IMR-90 (cell line): ENCODE measurements around the gene GPX1. TPM values are rescaled to one million over a fixed set of nuclear protein-coding genes. Genes with fewer than 3 reads are reported as not detected.
A peak's percentile ranks its signal among the peaks of the same experiment; 100 is the strongest.
"Not testable (repeated sequence)": the region's sequence is repeated elsewhere in the genome, so short reads cannot be mapped to it uniquely, and the experiment has no call there.

Experiments used
- ATAC-seq: fragments of 200-7000 bp; cut with Tn5 transposase; 2 replicates; pipeline ENCODE4 v1.9.1; 2020; ENCODE audit warnings: low read depth, mild to moderate bottlenecking, moderate library complexity
- BruUV-seq: library from RNA; stranded (reverse); fragments of 400-500 nt; replicated peaks from 2 replicates; lab custom pipeline; 2021; lab: Mats Ljungman, UMichigan
- CTCF ChIA-PET: fragments of 300-600 bp; formaldehyde crosslinking; extraction: SDS; loops from one replicate; lab custom pipeline; 2021; ENCODE audit warnings: antibody characterized with exemption; lab: Yijun Ruan, JAX
- POLR2A ChIA-PET: fragments of 300-600 bp; sonication (Branson Sonifier 250); formaldehyde crosslinking; loops from one replicate; lab custom pipeline; 2022; ENCODE audit warnings: antibody characterized with exemption; ENCODE audit not compliant: unreplicated experiment; lab: Charles Lee
- DNase-seq: peaks from one replicate; pipeline ENCODE4 v3.0.0; 2013
- H2AFZ ChIP-seq: replicated peaks from 2 replicates; pipeline ENCODE3; 2013; ENCODE audit warnings: low read length, mild to moderate bottlenecking; ENCODE audit not compliant: poor library complexity
- H2AK5ac ChIP-seq: 2 replicates; pipeline ENCODE4 v1.6.1; 2013; ENCODE audit warnings: low read depth, low read length, inconsistent platforms
- H2AK9ac ChIP-seq: replicated peaks from 2 replicates; pipeline ENCODE3; 2013; ENCODE audit warnings: mild to moderate bottlenecking, low read depth, low read length, moderate library complexity; ENCODE audit not compliant: poor library complexity
- H2BK120ac ChIP-seq: 2 replicates; pipeline ENCODE4 v1.6.1; 2013; ENCODE audit warnings: low read depth, low read length, inconsistent platforms
- H2BK15ac ChIP-seq: 3 replicates; pipeline ENCODE4 v1.6.1; 2013; ENCODE audit warnings: low read depth, low read length, inconsistent platforms
- H2BK20ac ChIP-seq: 2 replicates; pipeline ENCODE4 v1.6.1; 2013; ENCODE audit warnings: low read depth, mild to moderate bottlenecking, inconsistent platforms, low read length, moderate library complexity
- H2BK5ac ChIP-seq: 2 replicates; pipeline ENCODE4 v1.6.1; 2013; ENCODE audit warnings: mild to moderate bottlenecking, low read depth, low read length, inconsistent platforms; ENCODE audit not compliant: poor library complexity, severe bottlenecking
- H3K14ac ChIP-seq: replicated peaks from 2 replicates; pipeline ENCODE4 v1.6.1; 2013; ENCODE audit warnings: low read depth, low read length, inconsistent platforms
- H3K18ac ChIP-seq: 2 replicates; pipeline ENCODE4 v1.6.1; 2013; ENCODE audit warnings: low read depth, low read length, control low read depth
- H3K23ac ChIP-seq: 2 replicates; pipeline ENCODE4 v1.6.1; 2013; ENCODE audit warnings: low read depth, low read length, inconsistent platforms
- H3K27ac ChIP-seq: 2 replicates; pipeline ENCODE4 v1.5.1; 2013; ENCODE audit warnings: mild to moderate bottlenecking, control low read depth, low read length; ENCODE audit not compliant: insufficient read depth
- H3K27me3 ChIP-seq: 2 replicates; pipeline ENCODE4 v1.6.1; 2013; ENCODE audit warnings: low read length; ENCODE audit not compliant: control insufficient read depth, insufficient read depth
- H3K36me3 ChIP-seq: 2 replicates; pipeline ENCODE4 v1.6.1; 2013; ENCODE audit warnings: low read length, mixed read lengths; ENCODE audit not compliant: control insufficient read depth, insufficient read depth
- H3K4ac ChIP-seq: 2 replicates; pipeline ENCODE4 v1.6.1; 2013; ENCODE audit warnings: low read depth, low read length, inconsistent platforms
- H3K4me1 ChIP-seq: 2 replicates; pipeline ENCODE4 v1.6.1; 2013; ENCODE audit warnings: low read length, mixed read lengths; ENCODE audit not compliant: control insufficient read depth, insufficient read depth
- H3K4me2 ChIP-seq: 2 replicates; pipeline ENCODE4 v1.6.1; 2013; ENCODE audit warnings: low read depth, mild to moderate bottlenecking, control low read depth, low read length, moderate library complexity
- H3K4me3 ChIP-seq: 2 replicates; pipeline ENCODE4 v1.5.1; 2013; ENCODE audit warnings: low read depth, mild to moderate bottlenecking, control low read depth, low read length, moderate library complexity; ENCODE audit not compliant: insufficient read depth
- H3K56ac ChIP-seq: 2 replicates; pipeline ENCODE4 v1.6.1; 2013; ENCODE audit warnings: low read length, inconsistent platforms; ENCODE audit not compliant: insufficient read depth; ENCODE audit errors: extremely low read depth
- H3K79me1 ChIP-seq, 2 experiments: 2 replicates each; pipeline ENCODE4 v1.6.1; 2013; ENCODE audit warnings: low read length in 2 of 2, inconsistent platforms in 1 of 2, low read depth in 1 of 2
- H3K9ac ChIP-seq: 2 replicates; pipeline ENCODE4 v1.6.1; 2013; ENCODE audit warnings: low read depth, low read length, control low read depth
- H3K9me1 ChIP-seq: 2 replicates; pipeline ENCODE4 v1.6.1; 2013; ENCODE audit warnings: low read length, inconsistent platforms; ENCODE audit not compliant: insufficient read depth
- H3K9me3 ChIP-seq: 2 replicates; pipeline ENCODE4 v1.6.1; 2013; ENCODE audit warnings: low read length; ENCODE audit not compliant: control insufficient read depth, insufficient read depth
- H4K20me1 ChIP-seq: 2 replicates; pipeline ENCODE4 v1.6.1; 2013; ENCODE audit warnings: low read length, inconsistent platforms; ENCODE audit not compliant: insufficient read depth
- H4K5ac ChIP-seq: 2 replicates; pipeline ENCODE4 v1.6.1; 2013; ENCODE audit warnings: mild to moderate bottlenecking, low read depth, low read length, control low read depth
- H4K8ac ChIP-seq, 2 experiments: 2 replicates each; pipeline ENCODE4 v1.6.1; 2013; ENCODE audit warnings: low read depth in 2 of 2, low read length in 2 of 2, control low read depth in 1 of 2, inconsistent platforms in 1 of 2
- H4K91ac ChIP-seq: 2 replicates; pipeline ENCODE4 v1.6.1; 2013; ENCODE audit warnings: low read depth, low read length, inconsistent platforms; ENCODE audit not compliant: insufficient read depth
- CHD1 ChIP-seq: IDR thresholded peaks from 2 replicates; pipeline ENCODE4 v1.6.1; 2012; ENCODE audit warnings: low read depth, low read length, improper control_type of control experiment
- CTCF ChIP-seq: conservative IDR thresholded peaks from 2 replicates; pipeline ENCODE4 v1.5.1; 2012; ENCODE audit warnings: mild to moderate bottlenecking, low read depth, low read length, improper control_type of control experiment
- MXI1 ChIP-seq: IDR thresholded peaks from 2 replicates; pipeline ENCODE4 v1.6.1; 2012; ENCODE audit warnings: low read depth, mild to moderate bottlenecking, low read length, moderate library complexity, borderline replicate concordance
- RCOR1 ChIP-seq: IDR thresholded peaks from 2 replicates; pipeline ENCODE4 v1.6.1; 2012; ENCODE audit warnings: mild to moderate bottlenecking, low read length, improper control_type of control experiment; ENCODE audit not compliant: insufficient replicate concordance
- WGBS, 2 experiments: methylation state at CpG; one replicate each; pipeline versions ENCODE4 v1.1.5 to v1.1.7; 2013; ENCODE audit warnings: missing lambda C conversion rate in 2 of 2; ENCODE audit not compliant: insufficient read length in 1 of 2; ENCODE audit errors: extremely low coverage in 2 of 2; 5-methylcytosine and 5-hydroxymethylcytosine counted together
- dilution Hi-C: fragments of 300-500 bp; cut with HindIII; formaldehyde crosslinking; loops from one replicate; pipeline ENCODE4 v1.14.3; 2018; ENCODE audit warnings: low sequenced_read_pairs; ENCODE audit not compliant: unreplicated experiment
- in situ Hi-C: fragments of 300-500 bp; cut with MboI; formaldehyde crosslinking; loops from 3 replicates; pipeline ENCODE4 v1.14.3; 2019; ENCODE audit warnings: low sequenced_read_pairs, inconsistent platforms, mixed read lengths
- intact Hi-C: fragments of 100-400 bp; cut with micrococcal nuclease; formaldehyde crosslinking; loops from 2 replicates; pipeline ENCODE4 v1.10.0; 2022
- polyA plus RNA-seq, 3 experiments: library from polyadenylated mRNA; depleted of rRNA; stranded (reverse); fragments of >200 nt; gene quantifications; 2 replicates each; pipeline ENCODE4 v1.2.3, GENCODE V29; 2012; ENCODE audit warnings: low replicate concordance in 1 of 3
- total RNA-seq: library from RNA; depleted of rRNA; stranded (reverse); fragments of >200 nt; gene quantifications from 2 replicates; pipeline ENCODE4 v1.2.3, GENCODE V29; 2012

The GPX1 gene
- total and polyA plus RNA-seq, 2 of the 4 experiments (the other 2 are of a cell fraction), result 128 to 680 TPM

GRCh38 chr3:49349348-49350114 is 8.6 kb downstream of the GPX1 start:
- Histone ChIP-seq H3K27me3 (no peaks in the 10 kb centered on the region), H3K79me1 (peaks cover 3 to 31% of the 10 kb centered on the region in 2 experiments; a peak in 3 of 4 replicates), H4K20me1 (peaks cover 5% of the 10 kb centered on the region; the same call in 1 of the 2 replicates), H4K5ac (peak overlapping the region; percentile 12; the same call in 1 of the 2 replicates), H3K27ac (no peak overlapping the region), H2BK5ac (no peak overlapping the region), H3K4me1 (peaks cover 18% of the 10 kb centered on the region), H2BK20ac (peak overlapping the region; percentile 14; the same call in 1 of the 2 replicates), H3K36me3 (no peaks in the 10 kb centered on the region), H3K18ac (no peak overlapping the region), H3K14ac (no peak overlapping the region), H3K4me3 (no peak overlapping the region), H3K9me3 (no peaks in the 10 kb centered on the region), H4K91ac (peak overlapping the region; percentile 60), H3K23ac (no peak overlapping the region), H3K4me2 (no peak overlapping the region), H3K56ac (no peak overlapping the region), H3K9me1 (peaks cover 14% of the 10 kb centered on the region; the same call in 1 of the 2 replicates), H4K8ac (no peak overlapping the region), H2AFZ (no peak overlapping the region), H3K9ac (no peak overlapping the region), H2BK120ac (peak overlapping the region; percentile 16; the same call in 1 of the 2 replicates), H2AK5ac (peak overlapping the region; percentile 55), H2BK15ac (peak overlapping the region; percentile 15; the same call in 2 of the 3 replicates), H2AK9ac (no peak overlapping the region), H3K4ac (0 out of 2 replicates have a peak overlapping the region, but pooled peaks have one; percentile 35)
- dilution Hi-C loops (no loop called here), intact Hi-C loops (no loop called here), in situ Hi-C loops (loop anchor here (5.0 kb wide), 1 partner anchor 63 kb away; the partner anchor contains the start of genes RHOA and TCTA)
- no TSS peak for BruUV-seq
- ATAC-seq (no peak), DNase-seq (no peak)
- WGBS, 2 experiments, result 100% methylated on average over 1 of the region's 3 CpGs; no CpG with 5 or more reads in 1 of the 2 experiments
- POLR2A ChIA-PET, result no interaction called here
- no peak for TF ChIP-seq MXI1
- no peak for TF ChIP-seq RCOR1
- TF ChIP-seq CTCF, result no peak
- no peak for TF ChIP-seq CHD1
- CTCF ChIA-PET, result interaction anchor here (1.1 kb wide), 1 partner anchor 9 kb away, joined by 3 read pairs; no protein-coding TSS in a partner anchor

GRCh38 chr3:49348361-49348760 is 9.8 kb downstream of the GPX1 start:
- H4K91ac ChIP-seq, H3K9me3 ChIP-seq, ATAC-seq, H3K56ac ChIP-seq, H2BK5ac ChIP-seq, H3K4me2 ChIP-seq, H2AFZ ChIP-seq, POLR2A ChIA-PET, in situ Hi-C loops, H3K14ac ChIP-seq, H4K8ac ChIP-seq, H4K20me1 ChIP-seq, dilution Hi-C loops, H3K4ac ChIP-seq, CTCF ChIA-PET, H2BK15ac ChIP-seq, H2AK9ac ChIP-seq, H2BK120ac ChIP-seq, H2BK20ac ChIP-seq, H3K18ac ChIP-seq, H3K27ac ChIP-seq, H3K27me3 ChIP-seq, H3K36me3 ChIP-seq, H3K4me3 ChIP-seq, H4K5ac ChIP-seq, DNase-seq, H3K9ac ChIP-seq, intact Hi-C loops, BruUV-seq, H3K23ac ChIP-seq: not testable (repeated sequence)
- H3K9me1 ChIP-seq, result peaks cover 14% of the 10 kb centered on the region; the same call in 1 of the 2 replicates
- H2AK5ac ChIP-seq, result peak overlapping the region; percentile 37; the same call in 1 of the 2 replicates
- 100% methylated on average over 2 of the region's 12 CpGs; no CpG with 5 or more reads in 1 of the 2 experiments for WGBS, 2 experiments
- H3K79me1 ChIP-seq, result peaks cover 3 to 33% of the 10 kb centered on the region in 2 experiments
- peaks cover 21% of the 10 kb centered on the region for H3K4me1 ChIP-seq
